ENCODE results near the gene HIVEP3. TPM values are rescaled to one million over a fixed set of nuclear protein-coding genes. Genes with fewer than 3 reads are reported as not detected.

The HIVEP3 gene
- total RNA-seq, 1 experiment from 2014 or later, result 1.2 TPM

- H3K4me3 Mint-ChIP-seq (ENCODE audit: unreplicated experiment), result no peak overlapping the region
- no peak for TF ChIP-seq CTCF (IDR thresholded peaks at IDR 0.05; ENCODE audit: unreplicated experiment)
- H3K27ac Mint-ChIP-seq (ENCODE audit: low read depth, unreplicated experiment), result no peak overlapping the region
- H3K27me3 Mint-ChIP-seq (ENCODE audit: insufficient read depth, unreplicated experiment), result no peaks in the 10 kb centered on the region
- no peaks in the 10 kb centered on the region for H3K36me3 Mint-ChIP-seq (ENCODE audit: insufficient read depth, unreplicated experiment)
- intact Hi-C loops (cut with micrococcal nuclease), result no loop called here
- BruUV-seq (replicated peaks), result no TSS peak
- ChIA-PET POLR2A (no interaction called here), CTCF (interaction anchor here (0.6 kb wide), 1 partner anchor 12 kb away, joined by 4 read pairs; no protein-coding TSS in a partner anchor)
- H3K9me3 Mint-ChIP-seq (ENCODE audit: unreplicated experiment), result no peaks in the 10 kb centered on the region
- no peak for DNase-seq (ENCODE audit: unreplicated experiment)
- no peaks in the 10 kb centered on the region for H3K4me1 Mint-ChIP-seq (ENCODE audit: insufficient read depth, unreplicated experiment)
These were observed 69.4 kb downstream of the HIVEP3 start for GRCh38 chr1:41849211-41849759.

- Mint-ChIP-seq H3K36me3 (ENCODE audit: insufficient read depth, unreplicated experiment) (no peaks in the 10 kb centered on the region), H3K9me3 (ENCODE audit: unreplicated experiment) (no peaks in the 10 kb centered on the region), H3K27ac (ENCODE audit: low read depth, unreplicated experiment) (no peak overlapping the region), H3K27me3 (ENCODE audit: insufficient read depth, unreplicated experiment) (no peaks in the 10 kb centered on the region), H3K4me1 (ENCODE audit: insufficient read depth, unreplicated experiment) (no peaks in the 10 kb centered on the region), H3K4me3 (ENCODE audit: unreplicated experiment) (no peak overlapping the region)
- POLR2A ChIA-PET, result no interaction called here
- CTCF ChIA-PET, result no interaction called here
- BruUV-seq (replicated peaks), result no TSS peak
- no peak for DNase-seq (ENCODE audit: unreplicated experiment)
- intact Hi-C loops (cut with micrococcal nuclease), result no loop called here
- no peak for TF ChIP-seq CTCF (IDR thresholded peaks at IDR 0.05; ENCODE audit: unreplicated experiment)
These were observed 70.3 kb downstream of the HIVEP3 start for GRCh38 chr1:41848216-41848952.

GRCh38 chr1:41847733-41848132 lies 71.0 kb downstream of the HIVEP3 start:
- no peak for TF ChIP-seq CTCF (IDR thresholded peaks at IDR 0.05; ENCODE audit: unreplicated experiment)
- Mint-ChIP-seq H3K9me3 (ENCODE audit: unreplicated experiment) (no peaks in the 10 kb centered on the region), H3K27me3 (ENCODE audit: insufficient read depth, unreplicated experiment) (no peaks in the 10 kb centered on the region), H3K4me3 (ENCODE audit: unreplicated experiment) (no peak overlapping the region), H3K4me1 (ENCODE audit: insufficient read depth, unreplicated experiment) (no peaks in the 10 kb centered on the region), H3K27ac (ENCODE audit: low read depth, unreplicated experiment) (no peak overlapping the region), H3K36me3 (ENCODE audit: insufficient read depth, unreplicated experiment) (no peaks in the 10 kb centered on the region)
- BruUV-seq (replicated peaks), result no TSS peak
- intact Hi-C loops (cut with micrococcal nuclease), result no loop called here
- no peak for DNase-seq (ENCODE audit: unreplicated experiment)
- ChIA-PET CTCF (no interaction called here), POLR2A (no interaction called here)

GRCh38 chr1:41846625-41847405 lies 71.9 kb downstream of the HIVEP3 start:
- no TSS peak for BruUV-seq (replicated peaks)
- DNase-seq (ENCODE audit: unreplicated experiment), result no peak
- TF ChIP-seq CTCF (IDR thresholded peaks at IDR 0.05; ENCODE audit: unreplicated experiment), result no peak
- ChIA-PET CTCF (no interaction called here), POLR2A (interaction anchor here (0.6 kb wide), 1 partner anchor 15 kb away, joined by 3 read pairs; no protein-coding TSS in a partner anchor)
- no peaks in the 10 kb centered on the region for H3K36me3 Mint-ChIP-seq (ENCODE audit: insufficient read depth, unreplicated experiment)
- no peaks in the 10 kb centered on the region for H3K27me3 Mint-ChIP-seq (ENCODE audit: insufficient read depth, unreplicated experiment)
- no peak overlapping the region for H3K27ac Mint-ChIP-seq (ENCODE audit: low read depth, unreplicated experiment)
- H3K4me3 Mint-ChIP-seq (ENCODE audit: unreplicated experiment), result no peak overlapping the region
- no peaks in the 10 kb centered on the region for H3K9me3 Mint-ChIP-seq (ENCODE audit: unreplicated experiment)
- no peaks in the 10 kb centered on the region for H3K4me1 Mint-ChIP-seq (ENCODE audit: insufficient read depth, unreplicated experiment)
- intact Hi-C loops (cut with micrococcal nuclease), result no loop called here

Data from MCF 10A (cell line).